MM.1S (cell line): ENCODE results near the gene SEZ6L.

Experiments used
- DNase-seq: peaks from one replicate; pipeline ENCODE4 v3.0.0-alpha.2; 2015
- H2AFZ ChIP-seq: fragments of 300-600 bp; sonication (generic); 2 replicates; pipeline ENCODE4 v1.6.0; 2016; ENCODE audit warnings: antibody characterized with exemption, low read length
- H3F3A ChIP-seq: fragments of 300-600 bp; sonication (generic); 2 replicates; pipeline ENCODE4 v1.6.1; 2016; ENCODE audit warnings: mild to moderate bottlenecking, antibody characterized with exemption, low read length, moderate library complexity, mixed read lengths; ENCODE audit not compliant: insufficient read depth
- H3K27ac ChIP-seq: fragments of 300-600 bp; sonication (generic); 2 replicates; pipeline ENCODE4 v1.5.1; 2016; ENCODE audit warnings: mild to moderate bottlenecking, low read length
- H3K27me3 ChIP-seq: fragments of 300-600 bp; sonication (generic); replicated peaks from 2 replicates; pipeline ENCODE4 v1.6.0; 2016; ENCODE audit warnings: low read length; ENCODE audit not compliant: insufficient read depth
- H3K36me3 ChIP-seq: fragments of 300-600 bp; sonication (generic); replicated peaks from 2 replicates; pipeline ENCODE4 v1.6.1; 2016; ENCODE audit warnings: mild to moderate bottlenecking, low read length, mixed read lengths; ENCODE audit not compliant: insufficient read depth
- H3K4me1 ChIP-seq: fragments of 300-600 bp; sonication (generic); 2 replicates; pipeline ENCODE4 v1.6.1; 2016; ENCODE audit warnings: low read length, mixed read lengths
- H3K4me2 ChIP-seq: fragments of 300-600 bp; sonication (generic); 2 replicates; pipeline ENCODE4 v1.6.0; 2016; ENCODE audit warnings: low read depth, low read length
- H3K4me3 ChIP-seq: fragments of 300-600 bp; sonication (generic); 2 replicates; pipeline ENCODE4 v1.5.1; 2016; ENCODE audit warnings: low read length, mixed read lengths
- H3K79me2 ChIP-seq: fragments of 300-600 bp; sonication (generic); 2 replicates; pipeline ENCODE4 v1.6.1; 2016; ENCODE audit warnings: mixed run types, low read length, mixed read lengths
- H3K9ac ChIP-seq: fragments of 300-600 bp; sonication (generic); 2 replicates; pipeline ENCODE4 v1.6.1; 2016; ENCODE audit warnings: low read length, mixed read lengths
- H3K9me2 ChIP-seq: fragments of 300-600 bp; sonication (generic); replicated peaks from 2 replicates; pipeline ENCODE4 v1.6.1; 2016; ENCODE audit warnings: mild to moderate bottlenecking, low read length, mixed read lengths; ENCODE audit not compliant: insufficient read depth
- H3K9me3 ChIP-seq: fragments of 300-600 bp; sonication (generic); replicated peaks from 2 replicates; pipeline ENCODE4 v1.6.1; 2016; ENCODE audit warnings: mild to moderate bottlenecking, low read length, mixed read lengths; ENCODE audit not compliant: insufficient read depth
- H4K20me1 ChIP-seq: fragments of 300-600 bp; sonication (generic); 2 replicates; pipeline ENCODE4 v1.6.1; 2016; ENCODE audit warnings: mild to moderate bottlenecking, low read length, moderate library complexity, mixed read lengths; ENCODE audit not compliant: insufficient read depth
- CTCF ChIP-seq: fragments of 300-600 bp; sonication (generic); IDR thresholded peaks from 2 replicates; pipeline ENCODE4 v1.5.1; 2016; ENCODE audit warnings: antibody characterized with exemption, low read length, mixed read lengths
- EZH2 ChIP-seq: fragments of 300-600 bp; sonication (generic); optimal IDR thresholded peaks from 2 replicates; pipeline ENCODE3; 2017; ENCODE audit warnings: low read depth, mild to moderate bottlenecking, antibody characterized with exemption, low read length, mixed read lengths
- EZH2phosphoT487 ChIP-seq: fragments of 300-600 bp; sonication (generic); IDR thresholded peaks from 2 replicates; pipeline ENCODE4 v1.6.1; 2018; ENCODE audit warnings: antibody characterized with exemption, low read length

The SEZ6L gene

GRCh38 chr22:26382782-26383181, 213.5 kb downstream of the SEZ6L start:
- no peaks in the 10 kb centered on the region for H3K9me3 ChIP-seq
- H2AFZ ChIP-seq = no peak overlapping the region
- no peak overlapping the region for H3K4me2 ChIP-seq
- H3K79me2 ChIP-seq = no peaks in the 10 kb centered on the region
- H3K27ac ChIP-seq = no peak overlapping the region
- H3K9me2 ChIP-seq = no peaks in the 10 kb centered on the region
- no peak for DNase-seq
- H3K36me3 ChIP-seq = no peaks in the 10 kb centered on the region
- 0 out of 2 replicates have a peak, but pooled peaks cover 3% of the 10 kb centered on the region for H3K27me3 ChIP-seq
- H3K4me3 ChIP-seq = no peak overlapping the region
- H3K9ac ChIP-seq = no peak overlapping the region
- H3F3A ChIP-seq = no peaks in the 10 kb centered on the region
- H3K4me1 ChIP-seq = no peaks in the 10 kb centered on the region
- H4K20me1 ChIP-seq = no peaks in the 10 kb centered on the region
- TF ChIP-seq CTCF = no peak
- TF ChIP-seq EZH2phosphoT487 = no peak
- no peak for TF ChIP-seq EZH2

GRCh38 chr22:26383968-26384556, 214.8 kb downstream of the SEZ6L start:
- TF ChIP-seq CTCF (no peak), EZH2phosphoT487 (no peak), EZH2 (no peak)
- Histone ChIP-seq H3K9me3 (no peaks in the 10 kb centered on the region), H2AFZ (no peak overlapping the region), H3K27me3 (0 out of 2 replicates have a peak, but pooled peaks cover 3% of the 10 kb centered on the region), H4K20me1 (no peaks in the 10 kb centered on the region), H3F3A (no peaks in the 10 kb centered on the region), H3K4me2 (no peak overlapping the region), H3K4me1 (no peaks in the 10 kb centered on the region), H3K79me2 (no peaks in the 10 kb centered on the region), H3K4me3 (no peak overlapping the region), H3K36me3 (no peaks in the 10 kb centered on the region), H3K9ac (no peak overlapping the region), H3K9me2 (no peaks in the 10 kb centered on the region), H3K27ac (no peak overlapping the region)
- no peak for DNase-seq

GRCh38 chr22:26385164-26385563, 215.9 kb downstream of the SEZ6L start:
- Histone ChIP-seq H3K4me2 (no peak overlapping the region), H3F3A (no peaks in the 10 kb centered on the region), H3K27me3 (0 out of 2 replicates have a peak, but pooled peaks cover 3% of the 10 kb centered on the region), H3K36me3 (no peaks in the 10 kb centered on the region), H3K9ac (no peak overlapping the region), H3K9me3 (no peaks in the 10 kb centered on the region), H3K79me2 (no peaks in the 10 kb centered on the region), H3K4me3 (no peak overlapping the region), H3K27ac (no peak overlapping the region), H3K4me1 (no peaks in the 10 kb centered on the region), H4K20me1 (no peaks in the 10 kb centered on the region), H3K9me2 (no peaks in the 10 kb centered on the region), H2AFZ (no peak overlapping the region)
- DNase-seq = no peak
- TF ChIP-seq CTCF (no peak), EZH2 (no peak), EZH2phosphoT487 (no peak)
